SU-DHL-6 (cell line): ENCODE data around the gene WDR59.

Experiments
- EZH2phosphoT487 ChIP-seq: fragments of 200-600 bp; sonication (generic), shearing (Covaris generic); conservative IDR thresholded peaks from 2 replicates; pipeline ENCODE4 v1.6.1; 2018; ENCODE audit warnings: mild to moderate bottlenecking, antibody characterized with exemption, low read length, moderate library complexity, mixed read lengths
- TF ChIP-seq, protein P1 (sequence below): fragments of 200-600 bp; sonication (generic); IDR thresholded peaks from one replicate; pipeline ENCODE4 v1.5.1; 2017; ENCODE audit warnings: antibody characterized with exemption, mild to moderate bottlenecking, low read length, moderate library complexity; ENCODE audit not compliant: insufficient read depth, poor library complexity, severe bottlenecking

GRCh38 chr16:74942566-74942965, 42.4 kb downstream of the WDR59 start:
- TF ChIP-seq, protein P1, sequence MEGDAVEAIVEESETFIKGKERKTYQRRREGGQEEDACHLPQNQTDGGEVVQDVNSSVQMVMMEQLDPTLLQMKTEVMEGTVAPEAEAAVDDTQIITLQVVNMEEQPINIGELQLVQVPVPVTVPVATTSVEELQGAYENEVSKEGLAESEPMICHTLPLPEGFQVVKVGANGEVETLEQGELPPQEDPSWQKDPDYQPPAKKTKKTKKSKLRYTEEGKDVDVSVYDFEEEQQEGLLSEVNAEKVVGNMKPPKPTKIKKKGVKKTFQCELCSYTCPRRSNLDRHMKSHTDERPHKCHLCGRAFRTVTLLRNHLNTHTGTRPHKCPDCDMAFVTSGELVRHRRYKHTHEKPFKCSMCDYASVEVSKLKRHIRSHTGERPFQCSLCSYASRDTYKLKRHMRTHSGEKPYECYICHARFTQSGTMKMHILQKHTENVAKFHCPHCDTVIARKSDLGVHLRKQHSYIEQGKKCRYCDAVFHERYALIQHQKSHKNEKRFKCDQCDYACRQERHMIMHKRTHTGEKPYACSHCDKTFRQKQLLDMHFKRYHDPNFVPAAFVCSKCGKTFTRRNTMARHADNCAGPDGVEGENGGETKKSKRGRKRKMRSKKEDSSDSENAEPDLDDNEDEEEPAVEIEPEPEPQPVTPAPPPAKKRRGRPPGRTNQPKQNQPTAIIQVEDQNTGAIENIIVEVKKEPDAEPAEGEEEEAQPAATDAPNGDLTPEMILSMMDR = no peak
- TF ChIP-seq EZH2phosphoT487 = no peak
